Astrocyte (in vitro differentiated cells and primary cell): Measurements from ENCODE around the gene DEFB132. TPM values are rescaled to one million over a fixed set of nuclear protein-coding genes. Genes with fewer than 3 reads are reported as not detected.

Source experiments
- DNase-seq: peaks from one replicate; pipeline ENCODE4 v3.0.0-alpha.2; 2010; ENCODE audit warnings: low read depth
- FAIRE-seq: peaks from 2 replicates; lab custom pipeline; 2011; peaks lifted over from hg19 to GRCh38; lab: Jason Lieb, UNC
- H2AFZ ChIP-seq: 2 replicates; pipeline ENCODE4 v1.6.0; 2012; ENCODE audit warnings: low read depth, low read length, inconsistent platforms
- H3K27ac ChIP-seq: 2 replicates; pipeline ENCODE4 v1.5.1; 2011; ENCODE audit warnings: low read depth, low read length, inconsistent platforms
- H3K27me3 ChIP-seq: 2 replicates; pipeline ENCODE4 v1.6.0; 2011; ENCODE audit warnings: low read length, inconsistent platforms; ENCODE audit not compliant: insufficient read depth
- H3K36me3 ChIP-seq: 2 replicates; pipeline ENCODE4 v1.5.1; 2011; ENCODE audit warnings: low read length, inconsistent platforms; ENCODE audit not compliant: insufficient read depth
- H3K4me1 ChIP-seq: 2 replicates; pipeline ENCODE4 v1.5.1; 2011; ENCODE audit warnings: low read length, inconsistent platforms; ENCODE audit not compliant: insufficient read depth
- H3K4me2 ChIP-seq: 2 replicates; pipeline ENCODE4 v1.6.0; 2012; ENCODE audit warnings: low read length, inconsistent platforms
- H3K4me3 ChIP-seq: 2 replicates; pipeline ENCODE4 v1.5.1; 2011; ENCODE audit warnings: low read depth, mild to moderate bottlenecking, low read length, inconsistent platforms; ENCODE audit not compliant: insufficient read depth
- H3K79me2 ChIP-seq: 2 replicates; pipeline ENCODE4 v1.6.0; 2012; ENCODE audit warnings: mild to moderate bottlenecking, low read length, inconsistent platforms; ENCODE audit not compliant: insufficient read depth
- H3K9ac ChIP-seq: 2 replicates; pipeline ENCODE4 v1.6.0; 2012; ENCODE audit warnings: mild to moderate bottlenecking, low read length, inconsistent platforms
- H3K9me3 ChIP-seq: 2 replicates; pipeline ENCODE4 v1.5.1; 2012; ENCODE audit warnings: low read depth, mild to moderate bottlenecking, low read length, inconsistent platforms; ENCODE audit not compliant: insufficient read depth
- H4K20me1 ChIP-seq: 2 replicates; pipeline ENCODE4 v1.6.0; 2012; ENCODE audit warnings: low read length, inconsistent platforms; ENCODE audit not compliant: insufficient read depth
- H3K27ac Mint-ChIP-seq: one replicate; pipeline ENCODE4 v1.8.0; 2021; ENCODE audit warnings: mild to moderate bottlenecking, mixed read lengths; ENCODE audit not compliant: unreplicated experiment
- H3K27me3 Mint-ChIP-seq: one replicate; pipeline ENCODE4 v1.8.0; 2021; ENCODE audit warnings: low read depth, mixed read lengths; ENCODE audit not compliant: unreplicated experiment
- H3K36me3 Mint-ChIP-seq: one replicate; pipeline ENCODE4 v1.8.0; 2021; ENCODE audit warnings: low read depth, mixed read lengths; ENCODE audit not compliant: unreplicated experiment
- H3K4me1 Mint-ChIP-seq: one replicate; pipeline ENCODE4 v1.8.0; 2021; ENCODE audit warnings: low read depth, mixed read lengths; ENCODE audit not compliant: unreplicated experiment
- H3K4me3 Mint-ChIP-seq: one replicate; pipeline ENCODE4 v1.8.0; 2021; ENCODE audit warnings: mild to moderate bottlenecking, moderate library complexity, mixed read lengths; ENCODE audit not compliant: unreplicated experiment
- H3K9me3 Mint-ChIP-seq: one replicate; pipeline ENCODE4 v1.8.0; 2021; ENCODE audit warnings: mild to moderate bottlenecking, mixed read lengths; ENCODE audit not compliant: unreplicated experiment
- EZH2 ChIP-seq: IDR thresholded peaks from 2 replicates; pipeline ENCODE4 v1.6.1; 2012; ENCODE audit warnings: mild to moderate bottlenecking, low read length, inconsistent platforms; ENCODE audit not compliant: insufficient read depth
- total RNA-seq: library from RNA; stranded (reverse); gene quantifications from 2 replicates; pipeline ENCODE4 v1.2.1, GENCODE V29; 2021
- TF ChIP-seq, protein P1 (sequence below): IDR thresholded peaks from 2 replicates; pipeline ENCODE4 v1.5.1; 2011; ENCODE audit warnings: low read depth, mild to moderate bottlenecking, inconsistent platforms, low read length, moderate library complexity; ENCODE audit not compliant: insufficient read depth

The DEFB132 gene
- total RNA-seq, 1 donor from 2014 or later = not detected

DNA sequence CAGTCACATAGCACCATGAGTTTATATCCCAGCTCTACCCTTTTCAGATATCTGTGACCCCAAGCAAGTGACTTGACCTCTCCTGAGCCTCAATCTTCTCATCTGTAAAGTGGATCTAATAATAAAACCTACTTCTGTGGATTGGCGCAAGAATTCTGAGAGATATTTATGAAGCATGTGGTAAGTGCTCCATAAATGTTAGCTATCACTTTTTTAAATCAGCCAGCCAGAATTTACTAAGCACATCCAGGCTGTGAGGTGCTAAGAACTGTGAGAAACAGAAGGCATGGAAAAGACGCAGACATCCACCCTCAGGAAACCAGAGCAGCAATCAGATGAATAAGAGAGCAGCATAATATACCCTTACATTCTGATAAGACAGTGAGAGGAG, 32.2 kb downstream of the DEFB132 start:
- Mint-ChIP-seq H3K4me3 (no peak overlapping the region), H3K36me3 (no peaks in the 10 kb centered on the region), H3K4me1 (peaks cover 2% of the 10 kb centered on the region), H3K27me3 (no peaks in the 10 kb centered on the region), H3K27ac (peak overlapping the region; percentile 88), H3K9me3 (no peaks in the 10 kb centered on the region)
- Histone ChIP-seq H3K9ac (peak overlapping the region; percentile 85), H4K20me1 (no peaks in the 10 kb centered on the region), H3K4me1 (peaks cover 20% of the 10 kb centered on the region), H3K27me3 (no peaks in the 10 kb centered on the region), H3K27ac (peak overlapping the region; percentile 81), H2AFZ (peak overlapping the region; percentile 91), H3K79me2 (peaks cover 10% of the 10 kb centered on the region), H3K4me2 (peak overlapping the region; percentile 93), H3K36me3 (no peaks in the 10 kb centered on the region), H3K4me3 (peak overlapping the region; percentile 85), H3K9me3 (no peaks in the 10 kb centered on the region)
- FAIRE-seq = no peak
- no peak for DNase-seq
- TF ChIP-seq, protein P1, sequence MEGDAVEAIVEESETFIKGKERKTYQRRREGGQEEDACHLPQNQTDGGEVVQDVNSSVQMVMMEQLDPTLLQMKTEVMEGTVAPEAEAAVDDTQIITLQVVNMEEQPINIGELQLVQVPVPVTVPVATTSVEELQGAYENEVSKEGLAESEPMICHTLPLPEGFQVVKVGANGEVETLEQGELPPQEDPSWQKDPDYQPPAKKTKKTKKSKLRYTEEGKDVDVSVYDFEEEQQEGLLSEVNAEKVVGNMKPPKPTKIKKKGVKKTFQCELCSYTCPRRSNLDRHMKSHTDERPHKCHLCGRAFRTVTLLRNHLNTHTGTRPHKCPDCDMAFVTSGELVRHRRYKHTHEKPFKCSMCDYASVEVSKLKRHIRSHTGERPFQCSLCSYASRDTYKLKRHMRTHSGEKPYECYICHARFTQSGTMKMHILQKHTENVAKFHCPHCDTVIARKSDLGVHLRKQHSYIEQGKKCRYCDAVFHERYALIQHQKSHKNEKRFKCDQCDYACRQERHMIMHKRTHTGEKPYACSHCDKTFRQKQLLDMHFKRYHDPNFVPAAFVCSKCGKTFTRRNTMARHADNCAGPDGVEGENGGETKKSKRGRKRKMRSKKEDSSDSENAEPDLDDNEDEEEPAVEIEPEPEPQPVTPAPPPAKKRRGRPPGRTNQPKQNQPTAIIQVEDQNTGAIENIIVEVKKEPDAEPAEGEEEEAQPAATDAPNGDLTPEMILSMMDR = no peak
- no peak for TF ChIP-seq EZH2

DNA sequence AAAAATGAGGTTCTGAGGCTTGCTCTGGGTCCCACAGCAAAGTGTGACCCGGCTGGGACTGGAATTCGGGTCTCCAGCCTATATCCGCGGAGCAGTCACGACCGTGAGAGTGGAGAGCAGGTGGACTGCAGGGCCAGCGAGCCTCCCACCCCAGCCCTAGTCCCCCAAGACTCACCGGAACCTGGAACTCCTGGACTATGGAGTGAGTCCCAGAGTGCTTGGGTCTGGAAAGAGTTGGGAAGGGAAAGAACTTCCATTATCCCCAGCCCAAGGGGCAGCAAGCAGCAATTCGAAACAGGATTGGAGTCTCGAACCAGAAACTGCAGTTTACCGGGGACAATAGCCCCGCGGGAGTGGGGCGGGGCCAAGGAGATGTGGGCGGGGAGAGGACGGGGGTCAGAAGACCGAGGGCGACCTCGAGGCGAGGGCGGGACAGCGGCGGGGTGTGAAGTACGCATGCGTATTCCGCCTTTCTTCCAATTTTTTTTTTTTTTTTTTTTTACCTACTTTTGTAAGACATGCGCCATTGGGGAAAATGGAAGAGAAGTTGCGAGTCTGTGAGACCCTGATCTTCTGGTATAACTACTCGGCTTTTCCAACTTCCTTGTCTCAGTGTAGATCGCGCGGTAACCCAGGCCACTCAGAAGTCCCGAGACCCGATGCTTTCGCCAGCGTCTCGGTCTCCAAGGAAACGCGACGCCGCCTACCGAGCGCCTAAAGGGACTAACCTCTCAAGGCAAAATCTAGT, 32.7 kb downstream of the DEFB132 start, which contains the start of gene C20orf96:
C20orf96 (minus strand) TSS at position 667 of the 748 bp plus-strand sequence; CDS start at position 527, 140 bp downstream.
- peak within 1 kb of the TSS; percentile 88 for H3K27ac Mint-ChIP-seq
- peak within 1 kb of the TSS; percentile 91 for H2AFZ ChIP-seq
- no peaks in the 10 kb centered on the region for H4K20me1 ChIP-seq
- peaks cover 2% of the 10 kb centered on the region for H3K4me1 Mint-ChIP-seq
- H3K4me2 ChIP-seq = peak within 1 kb of the TSS; percentile 93
- DNase-seq (peak; percentile 80), FAIRE-seq (no peak)
- H3K9me3 Mint-ChIP-seq = no peaks in the 10 kb centered on the region
- H3K4me3 Mint-ChIP-seq = no peak within 1 kb of the TSS
- H3K27ac ChIP-seq = peak within 1 kb of the TSS; percentile 81
- H3K27me3 Mint-ChIP-seq = no peaks in the 10 kb centered on the region
- peak within 1 kb of the TSS; percentile 85 for H3K4me3 ChIP-seq
- no peaks in the 10 kb centered on the region for H3K36me3 Mint-ChIP-seq
- no peaks in the 10 kb centered on the region for H3K36me3 ChIP-seq
- H3K79me2 ChIP-seq = peaks cover 10% of the 10 kb centered on the region
- H3K9ac ChIP-seq = peak within 1 kb of the TSS; percentile 85
- H3K4me1 ChIP-seq = peaks cover 20% of the 10 kb centered on the region
- no peaks in the 10 kb centered on the region for H3K27me3 ChIP-seq
- no peaks in the 10 kb centered on the region for H3K9me3 ChIP-seq
- no peak for TF ChIP-seq EZH2
- TF ChIP-seq, protein P1 = peak; percentile 36

DNA sequence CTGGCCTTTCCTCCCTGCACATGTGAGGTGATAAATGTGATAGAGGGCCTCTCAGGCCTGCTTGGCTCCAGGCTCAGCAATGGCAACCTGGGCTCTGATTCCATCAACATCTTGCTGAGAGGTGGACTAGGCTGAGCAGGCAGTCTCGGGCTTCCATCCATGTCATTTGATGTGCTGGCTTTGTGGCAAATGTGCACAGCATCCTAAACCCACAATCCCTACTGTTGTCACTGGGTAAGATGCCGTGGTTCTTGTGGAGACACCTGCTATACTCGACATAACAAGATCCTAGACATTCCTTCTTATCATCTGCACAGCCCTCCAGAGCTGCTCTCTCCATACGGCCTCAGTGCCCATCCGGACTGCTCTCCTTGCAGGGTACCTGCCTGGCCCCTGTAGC, 37.1 kb downstream of the DEFB132 start:
- no peak overlapping the region for H3K4me3 Mint-ChIP-seq
- H3K4me3 ChIP-seq = no peak overlapping the region
- DNase-seq (no peak), FAIRE-seq (no peak)
- H3K27me3 Mint-ChIP-seq = no peaks in the 10 kb centered on the region
- H3K4me2 ChIP-seq = no peak overlapping the region
- H3K27ac Mint-ChIP-seq = no peak overlapping the region
- TF ChIP-seq EZH2 = no peak
- TF ChIP-seq, protein P1 = no peak
- H3K36me3 Mint-ChIP-seq = no peaks in the 10 kb centered on the region
- no peaks in the 10 kb centered on the region for H3K9me3 Mint-ChIP-seq
- H3K27ac ChIP-seq = no peak overlapping the region
- H3K4me1 ChIP-seq = peaks cover 24% of the 10 kb centered on the region
- H3K9me3 ChIP-seq = no peaks in the 10 kb centered on the region
- no peaks in the 10 kb centered on the region for H3K36me3 ChIP-seq
- peaks cover 4% of the 10 kb centered on the region for H3K4me1 Mint-ChIP-seq
- H3K9ac ChIP-seq = no peak overlapping the region
- no peaks in the 10 kb centered on the region for H3K27me3 ChIP-seq
- peaks cover 34% of the 10 kb centered on the region for H3K79me2 ChIP-seq
- no peak overlapping the region for H2AFZ ChIP-seq
- peaks cover 15% of the 10 kb centered on the region for H4K20me1 ChIP-seq
